PC-9 (cell line): ENCODE measurements around the gene UNC13D.

ENCODE experiments used
- CTCF ChIP-seq: fragments of 200-600 bp; sonication (generic); conservative IDR thresholded peaks from 2 replicates; pipeline ENCODE4 v1.6.1; 2017; ENCODE audit warnings: mixed run types, antibody characterized with exemption, mild to moderate bottlenecking, moderate library complexity
- EZH2 ChIP-seq: fragments of 200-600 bp; sonication (generic); IDR thresholded peaks from 2 replicates; pipeline ENCODE4 v1.8.0; 2017; ENCODE audit warnings: antibody characterized with exemption, low read depth

- no peak for TF ChIP-seq CTCF
- TF ChIP-seq EZH2, result no peak
Observed at GRCh38 chr17:75779250-75779986, 64.8 kb downstream of the UNC13D start.
